ENCODE measurements around the gene RAPGEF4.
"Not testable (repeated sequence)": the region's sequence is repeated elsewhere in the genome, so short reads cannot be mapped to it uniquely, and the experiment has no call there.

The RAPGEF4 gene

GRCh38 chr2:173079973-173080860 lies 344.6 kb downstream of the RAPGEF4 start:
- DNase-seq = no peak

- DNase-seq = no peak
These were observed 351.0 kb downstream of the RAPGEF4 start for GRCh38 chr2:173086518-173087213.

- DNase-seq = no peak
These were observed 351.6 kb downstream of the RAPGEF4 start for GRCh38 chr2:173087214-173087581.

GRCh38 chr2:173087793-173088496 lies 352.3 kb downstream of the RAPGEF4 start:
- no peak for DNase-seq

- DNase-seq = no peak
These were observed 354.7 kb downstream of the RAPGEF4 start for GRCh38 chr2:173090276-173090877.

GRCh38 chr2:173090973-173091660 lies 355.5 kb downstream of the RAPGEF4 start:
- DNase-seq = no peak

GRCh38 chr2:173091910-173092309 lies 356.3 kb downstream of the RAPGEF4 start:
- no peak for DNase-seq

- DNase-seq = no peak
These were observed 357.3 kb downstream of the RAPGEF4 start for GRCh38 chr2:173092844-173093402.

GRCh38 chr2:173093617-173094016 lies 358.0 kb downstream of the RAPGEF4 start:
- not testable (repeated sequence) for DNase-seq

GRCh38 chr2:173094731-173095130 lies 359.1 kb downstream of the RAPGEF4 start:
- no peak for DNase-seq

GRCh38 chr2:173095356-173095755 lies 359.7 kb downstream of the RAPGEF4 start:
- no peak for DNase-seq

GRCh38 chr2:173099271-173099670 lies 363.6 kb downstream of the RAPGEF4 start:
- no peak for DNase-seq

- no peak for DNase-seq
These were observed 364.2 kb downstream of the RAPGEF4 start for GRCh38 chr2:173099804-173100203.

- DNase-seq = no peak
These were observed 366.0 kb downstream of the RAPGEF4 start for GRCh38 chr2:173101687-173102086.
